Measurements from ENCODE around the gene KRTAP5-5.
"Not testable (repeated sequence)": the region's sequence is repeated elsewhere in the genome, so short reads cannot be mapped to it uniquely, and the experiment has no call there.

Gene KRTAP5-5

DNA sequence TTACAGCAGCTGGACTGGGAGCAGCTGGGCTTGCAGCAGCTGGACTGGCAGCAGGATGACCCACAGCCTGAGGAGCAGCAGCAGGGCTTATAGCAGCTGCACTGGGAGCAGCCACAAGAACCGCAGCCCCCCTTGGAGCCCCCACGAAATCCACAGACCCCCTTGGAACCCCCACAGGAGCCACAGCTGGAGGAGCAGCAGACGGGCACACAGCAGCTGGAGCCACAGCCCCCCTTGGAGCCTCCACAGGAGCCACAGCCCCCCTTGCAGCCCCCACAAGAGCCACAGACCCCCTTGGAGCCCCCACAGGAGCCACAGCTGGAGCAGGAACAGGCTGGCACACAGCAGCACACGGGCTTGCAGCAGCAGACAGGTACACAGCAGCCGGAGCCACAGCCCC is 21.7 kb upstream of the KRTAP5-5 start:
- DNase-seq = not testable (repeated sequence)

- DNase-seq = no peak
Observed at GRCh38 chr11:1608363-1608762, 21.2 kb upstream of the KRTAP5-5 start, which contains the start of gene KRTAP5-3. Gene KRTAP5-3, minus strand, starts transcription at chr11:1608463. Its CDS starts 78 bp downstream, at chr11:1608385.

- no peak for DNase-seq
Observed at GRCh38 chr11:1618231-1618630, 11.3 kb upstream of the KRTAP5-5 start.

- no peak for DNase-seq
Observed at GRCh38 chr11:1619449-1619848, 10.1 kb upstream of the KRTAP5-5 start.

DNA sequence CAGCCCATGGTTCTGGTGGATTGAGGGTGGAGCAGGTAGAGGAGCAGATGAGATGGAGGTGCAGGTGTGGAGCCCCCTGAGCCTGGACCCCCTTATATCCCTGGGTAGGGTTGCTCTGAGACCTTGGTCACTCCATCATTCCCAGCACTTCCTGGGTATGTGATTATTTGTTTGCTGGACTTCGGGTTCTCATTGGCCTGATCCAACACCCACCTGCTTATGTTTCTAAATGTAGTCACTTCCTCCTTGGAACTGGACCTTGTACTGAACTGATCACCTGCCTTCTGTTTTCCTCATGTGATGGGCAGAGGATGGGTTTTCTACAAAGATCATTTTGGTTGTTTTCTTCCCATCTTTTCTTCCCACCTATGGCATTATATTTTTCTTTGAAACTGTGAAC is 7.5 kb upstream of the KRTAP5-5 start, which contains the start of gene KRTAP5-4:
TSS of gene KRTAP5-4 (minus strand) at position 53 of the 400 bp plus-strand sequence. CDS start at position 8, 45 bp downstream.
- DNase-seq = no peak

- DNase-seq = no peak
Observed at GRCh38 chr11:1623716-1624115, 5.9 kb upstream of the KRTAP5-5 start.

GRCh38 chr11:1624621-1625020 is 5.0 kb upstream of the KRTAP5-5 start:
- no peak for DNase-seq

DNA sequence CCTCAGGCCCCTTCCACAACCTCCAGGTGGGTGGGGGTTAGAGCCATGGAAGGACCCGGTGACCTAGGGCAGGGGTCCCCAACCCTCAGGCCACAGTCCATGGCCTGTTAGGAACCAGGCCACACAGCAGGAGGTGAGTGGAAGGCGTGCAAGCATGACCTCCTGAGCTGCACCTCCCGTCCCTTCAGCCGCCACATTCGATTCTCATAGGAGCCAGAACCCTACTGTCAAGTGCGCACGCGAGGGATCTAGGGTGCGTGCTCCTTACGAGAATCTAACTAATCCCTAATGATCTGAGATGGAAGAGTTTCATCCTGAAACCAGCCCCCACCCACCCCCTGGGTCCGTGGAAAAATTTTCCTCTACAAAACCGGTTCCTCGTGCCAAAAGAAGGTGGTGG is 4.0 kb upstream of the KRTAP5-5 start:
- DNase-seq = no peak

DNA sequence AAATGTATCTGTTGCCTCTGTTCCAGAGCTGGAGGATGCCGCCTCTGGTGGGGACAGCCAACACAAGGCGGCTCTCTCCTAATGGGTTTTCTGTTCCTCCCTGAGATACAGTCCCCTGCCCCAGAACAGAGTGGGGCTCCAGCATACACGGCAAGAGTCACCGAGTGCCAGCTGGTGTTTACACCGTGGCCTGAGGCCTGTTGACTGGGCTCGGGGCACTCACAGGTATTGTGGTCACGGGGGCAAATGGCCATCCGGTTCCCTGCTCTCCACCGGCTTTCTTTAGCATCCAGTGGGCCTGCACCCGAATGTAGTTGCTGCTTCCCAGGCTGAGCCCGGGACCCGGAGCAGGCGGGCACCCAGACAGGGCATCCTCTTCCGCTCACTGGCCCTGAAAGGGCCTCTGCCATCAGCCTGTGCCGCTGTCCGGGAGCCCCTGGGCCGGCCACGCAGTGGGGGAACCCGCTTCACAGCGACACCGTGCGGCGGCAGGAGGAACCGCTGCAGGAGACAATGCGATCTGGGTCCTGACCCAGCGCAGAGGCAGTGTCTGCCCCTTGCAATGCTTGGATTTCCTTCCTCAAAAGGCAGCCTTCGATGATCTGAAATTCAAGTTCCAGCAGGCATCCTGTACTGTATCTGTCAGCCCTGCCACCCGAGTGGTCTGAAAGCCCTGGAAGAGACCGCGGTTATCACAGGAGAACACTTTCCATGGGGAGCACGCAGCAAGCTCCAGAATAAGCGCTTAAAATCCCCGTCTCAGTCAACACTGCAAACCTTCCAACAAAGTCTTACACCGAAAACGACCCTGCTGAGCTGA is 859 bp upstream of the KRTAP5-5 start:
- peak; percentile 46 for DNase-seq

GRCh38 chr11:1630271-1630670 is 696 bp downstream of the KRTAP5-5 start:
- no peak for DNase-seq

- DNase-seq = no peak
Observed at GRCh38 chr11:1631066-1631568, 1.5 kb downstream of the KRTAP5-5 start.

- DNase-seq = no peak
Observed at GRCh38 chr11:1632053-1632714, 2.6 kb downstream of the KRTAP5-5 start.

DNA sequence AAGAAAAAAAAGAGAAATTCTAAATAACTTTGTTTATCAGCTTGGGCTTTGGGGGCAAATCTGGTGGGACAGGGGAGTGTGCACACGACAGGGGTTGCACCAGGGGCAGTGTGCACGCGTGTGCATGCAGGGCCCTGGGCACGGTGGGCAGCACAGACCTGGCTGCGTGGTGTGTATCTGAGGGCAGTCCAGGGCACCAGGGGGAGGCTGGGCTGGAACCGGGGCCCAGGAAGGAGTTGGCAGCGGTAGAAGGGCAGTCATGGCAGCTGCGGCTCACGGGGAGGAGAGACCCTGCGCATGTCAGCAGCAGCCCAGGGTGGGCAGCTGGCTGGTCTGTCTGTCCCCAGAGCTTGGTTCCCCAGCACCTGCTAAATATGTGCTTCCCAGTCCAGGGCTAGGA is 4.3 kb downstream of the KRTAP5-5 start:
- DNase-seq = no peak

DNA sequence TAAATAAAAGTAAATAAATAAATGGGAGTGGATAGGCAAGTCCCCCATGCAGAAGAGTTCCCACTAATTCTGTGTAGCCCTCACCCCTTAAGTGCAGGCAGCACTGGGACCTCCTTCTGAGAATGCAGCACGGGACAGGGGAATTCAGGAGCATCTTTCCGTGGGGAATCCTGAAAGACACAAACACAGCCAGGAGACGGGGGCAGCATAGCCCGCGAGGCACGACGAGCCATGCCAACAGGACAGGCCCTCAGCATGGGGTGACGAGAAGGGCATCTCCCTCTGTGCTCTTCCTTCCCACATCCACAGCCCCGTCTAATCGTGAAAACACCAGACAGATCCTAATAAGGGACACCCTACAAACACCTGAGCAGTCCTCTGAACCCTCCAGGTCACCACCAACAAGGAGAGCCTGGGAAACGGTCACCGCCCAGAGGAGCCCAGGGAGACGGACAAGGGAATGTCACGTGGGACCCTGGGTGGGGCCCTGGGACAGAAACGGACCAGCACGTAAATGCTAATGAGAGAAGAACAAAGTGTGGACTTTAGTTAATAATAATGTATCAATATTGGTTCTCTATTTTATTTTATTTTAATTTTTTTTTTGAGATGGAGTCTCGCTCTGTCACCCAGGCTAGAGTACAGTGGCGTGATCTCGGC is 6.8 kb downstream of the KRTAP5-5 start:
- no peak for DNase-seq

DNA sequence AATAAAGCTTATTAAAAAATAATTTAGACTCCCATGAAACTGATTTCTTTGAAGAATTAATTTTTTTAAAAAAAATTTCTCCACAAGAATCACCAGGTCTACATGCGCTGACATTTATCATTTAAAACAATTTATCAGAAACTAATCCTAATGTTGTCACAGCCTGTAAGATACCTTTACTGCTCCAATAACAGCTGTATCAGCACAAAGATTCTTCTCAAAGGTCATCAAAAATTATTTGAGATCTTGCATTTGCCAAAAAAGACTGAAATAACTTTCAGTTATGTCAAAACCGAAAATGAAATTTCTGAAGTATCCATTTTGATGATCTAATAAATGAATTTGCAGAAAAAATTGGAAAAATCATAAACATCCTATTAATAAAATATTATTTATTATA is 8.1 kb downstream of the KRTAP5-5 start:
- DNase-seq = no peak

DNA sequence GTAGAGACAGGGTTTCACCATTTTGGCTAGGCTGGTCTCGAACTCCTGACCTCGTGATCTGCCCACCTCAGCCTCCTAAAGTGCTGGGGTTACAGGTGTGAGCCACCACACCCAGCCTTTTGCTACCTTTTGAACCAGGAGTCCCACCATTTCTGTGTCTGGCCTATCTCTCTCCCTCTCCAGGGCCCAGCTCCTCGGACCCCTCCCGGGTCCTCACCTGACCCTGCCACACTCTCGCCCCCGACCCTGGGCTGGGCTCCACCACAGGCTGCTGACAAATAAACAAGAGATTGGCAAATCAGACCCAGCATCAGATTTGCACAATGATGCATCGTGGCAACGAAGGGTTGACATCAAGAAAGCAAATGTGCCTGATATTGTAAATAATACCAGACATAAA is 8.8 kb downstream of the KRTAP5-5 start:
- DNase-seq = no peak

DNA sequence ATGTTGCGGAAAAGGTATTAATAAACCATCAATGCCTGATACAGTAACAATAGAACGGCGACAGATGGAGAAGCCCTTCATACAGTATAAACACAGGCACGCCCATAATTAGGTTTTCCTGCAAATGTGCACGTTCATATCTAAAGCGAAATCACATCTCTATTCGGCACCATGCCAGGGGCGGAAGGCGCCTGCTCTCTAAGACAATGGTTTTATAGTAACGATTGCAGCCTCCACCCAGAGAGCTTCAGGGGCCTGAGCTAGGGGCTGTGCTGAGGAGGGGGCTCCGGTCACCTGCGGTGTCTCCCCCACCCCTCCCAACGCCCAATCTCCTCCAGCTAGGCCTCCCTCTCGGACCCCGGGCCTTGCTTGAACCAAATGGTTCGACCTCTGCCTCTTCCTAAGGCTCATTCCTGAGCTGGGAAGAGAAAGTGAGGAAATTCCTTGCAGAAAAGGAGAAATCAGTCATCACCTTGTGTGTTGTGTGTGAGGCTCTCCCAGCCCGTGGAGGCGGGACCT is 9.6 kb downstream of the KRTAP5-5 start:
- DNase-seq = no peak

- no peak for DNase-seq
Observed at GRCh38 chr11:1639666-1640065, 10.1 kb downstream of the KRTAP5-5 start.

DNA sequence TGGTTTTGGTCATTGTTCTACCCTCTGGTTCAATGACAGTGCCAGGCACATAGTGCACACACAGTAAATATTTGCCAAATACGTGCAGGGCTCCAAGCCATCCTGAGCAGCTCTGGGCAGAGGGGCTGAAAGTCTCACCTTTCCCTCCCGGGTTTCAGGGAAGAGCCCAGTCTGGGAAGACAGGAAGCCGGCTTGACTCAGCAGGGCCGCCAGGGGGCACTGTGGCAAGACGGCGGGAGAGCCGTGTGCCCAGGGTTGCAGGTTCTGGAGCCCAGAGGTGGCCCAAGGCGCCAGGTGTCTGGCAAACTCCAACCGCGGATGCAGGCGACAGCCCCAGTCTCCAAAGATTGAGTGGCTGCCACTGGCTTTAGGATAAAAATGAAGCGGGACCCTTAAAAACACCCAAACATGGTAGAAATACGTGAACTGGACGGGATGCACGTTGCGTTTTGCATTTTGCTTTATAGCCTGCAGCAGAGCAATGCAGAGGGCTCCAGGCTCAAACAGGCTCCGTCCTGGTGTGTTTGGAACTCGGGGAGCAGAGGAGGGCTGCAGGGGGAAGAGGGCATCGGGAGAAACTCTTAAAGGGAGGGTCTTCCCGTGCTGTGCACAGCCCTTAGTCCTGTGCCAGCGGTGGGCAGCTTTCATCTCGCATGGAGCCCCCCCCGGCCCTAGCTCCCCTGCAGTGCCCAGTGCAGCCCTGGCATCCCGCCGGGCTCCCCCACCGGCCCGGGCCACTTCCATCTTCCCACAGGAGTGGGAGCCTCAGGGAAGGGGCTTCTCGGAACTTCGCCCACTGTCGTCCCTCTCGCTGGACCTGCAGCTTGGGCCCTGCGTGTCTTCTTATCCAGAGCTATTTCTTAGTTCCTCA is 10.7 kb downstream of the KRTAP5-5 start:
- DNase-seq = peak in 1 of 2 experiments; percentile 7

DNA sequence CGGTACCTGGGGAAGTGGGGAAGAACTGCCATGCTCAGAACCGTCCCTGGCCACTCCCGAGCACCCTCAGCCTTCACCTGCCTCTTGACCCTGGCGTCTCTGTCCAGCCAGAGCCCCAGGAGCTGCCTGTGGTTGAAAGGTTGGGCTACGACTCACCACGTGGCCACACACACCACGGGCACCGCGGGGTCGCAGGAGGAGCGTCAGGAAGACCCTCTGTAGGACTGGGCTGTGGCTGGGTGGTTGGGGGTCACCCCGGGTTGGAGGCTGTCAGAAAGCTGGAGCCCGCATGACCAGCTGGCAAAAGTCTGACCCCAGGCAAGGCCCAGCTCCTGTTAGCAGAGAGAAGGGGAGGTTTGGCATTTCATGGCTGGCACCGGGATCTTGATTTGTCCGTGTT is 11.5 kb downstream of the KRTAP5-5 start:
- DNase-seq = no peak

- DNase-seq = no peak
Observed at GRCh38 chr11:1642288-1643145, 12.9 kb downstream of the KRTAP5-5 start.
